ENCODE data around the gene TMPRSS13.

- TF ChIP-seq CTCF (IDR thresholded peaks at IDR 0.05) (no peak), ZFX (IDR thresholded peaks at IDR 0.05; ENCODE audit: borderline replicate concordance) (no peak)
Observed at GRCh38 chr11:117941976-117942654, 12.9 kb upstream of the TMPRSS13 start.

Measured in 22Rv1 (cell line).